GM13976 (cell line): Measurements from ENCODE around the gene AP2B1.
A peak's percentile ranks its signal among the peaks of the same experiment; 100 is the strongest.

Source experiments
- DNase-seq: peaks from one replicate; pipeline ENCODE4 v3.0.0; 2012; ENCODE audit warnings: low spot score
- in situ Hi-C: fragments of 300-500 bp; cut with MboI; formaldehyde crosslinking; loops from one replicate; pipeline ENCODE4 v1.12.0; 2022; ENCODE audit warnings: low sequenced_read_pairs, mixed read lengths, inconsistent platforms; ENCODE audit not compliant: unreplicated experiment
- TF ChIP-seq, protein P1 (sequence below): IDR thresholded peaks from 2 replicates; pipeline ENCODE4 v1.5.1; 2012; ENCODE audit warnings: borderline replicate concordance, mild to moderate bottlenecking; ENCODE audit not compliant: insufficient read depth; ENCODE audit errors: extremely low read depth, missing control alignments, control extremely low read depth

AP2B1 gene

DNA sequence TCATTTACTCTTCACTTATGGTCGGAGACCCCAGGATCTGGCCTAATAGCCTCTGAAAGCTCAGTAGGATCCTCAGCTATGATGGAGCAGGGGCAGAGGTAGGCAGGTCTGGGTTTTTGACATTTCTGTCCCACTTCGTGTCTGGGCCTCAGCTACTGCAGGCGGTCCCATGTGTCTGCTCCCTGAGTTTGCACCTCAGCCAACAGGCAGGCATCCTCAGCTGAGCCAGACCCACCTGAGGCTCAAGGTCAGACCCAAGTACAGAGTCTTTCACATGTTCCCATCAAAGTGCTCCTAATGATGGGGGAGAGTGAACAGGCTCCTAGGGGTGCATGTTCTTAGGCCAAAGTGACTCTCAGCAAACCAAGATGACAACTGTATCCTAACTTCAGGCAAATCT, 141.4 kb downstream of the AP2B1 start:
- DNase-seq: no peak
- in situ Hi-C loops: loop anchor here (25.0 kb wide), 2 partner anchors 416 to 566 kb away; no protein-coding TSS in a partner anchor
- TF ChIP-seq, protein P1, sequence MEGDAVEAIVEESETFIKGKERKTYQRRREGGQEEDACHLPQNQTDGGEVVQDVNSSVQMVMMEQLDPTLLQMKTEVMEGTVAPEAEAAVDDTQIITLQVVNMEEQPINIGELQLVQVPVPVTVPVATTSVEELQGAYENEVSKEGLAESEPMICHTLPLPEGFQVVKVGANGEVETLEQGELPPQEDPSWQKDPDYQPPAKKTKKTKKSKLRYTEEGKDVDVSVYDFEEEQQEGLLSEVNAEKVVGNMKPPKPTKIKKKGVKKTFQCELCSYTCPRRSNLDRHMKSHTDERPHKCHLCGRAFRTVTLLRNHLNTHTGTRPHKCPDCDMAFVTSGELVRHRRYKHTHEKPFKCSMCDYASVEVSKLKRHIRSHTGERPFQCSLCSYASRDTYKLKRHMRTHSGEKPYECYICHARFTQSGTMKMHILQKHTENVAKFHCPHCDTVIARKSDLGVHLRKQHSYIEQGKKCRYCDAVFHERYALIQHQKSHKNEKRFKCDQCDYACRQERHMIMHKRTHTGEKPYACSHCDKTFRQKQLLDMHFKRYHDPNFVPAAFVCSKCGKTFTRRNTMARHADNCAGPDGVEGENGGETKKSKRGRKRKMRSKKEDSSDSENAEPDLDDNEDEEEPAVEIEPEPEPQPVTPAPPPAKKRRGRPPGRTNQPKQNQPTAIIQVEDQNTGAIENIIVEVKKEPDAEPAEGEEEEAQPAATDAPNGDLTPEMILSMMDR: no peak

DNA sequence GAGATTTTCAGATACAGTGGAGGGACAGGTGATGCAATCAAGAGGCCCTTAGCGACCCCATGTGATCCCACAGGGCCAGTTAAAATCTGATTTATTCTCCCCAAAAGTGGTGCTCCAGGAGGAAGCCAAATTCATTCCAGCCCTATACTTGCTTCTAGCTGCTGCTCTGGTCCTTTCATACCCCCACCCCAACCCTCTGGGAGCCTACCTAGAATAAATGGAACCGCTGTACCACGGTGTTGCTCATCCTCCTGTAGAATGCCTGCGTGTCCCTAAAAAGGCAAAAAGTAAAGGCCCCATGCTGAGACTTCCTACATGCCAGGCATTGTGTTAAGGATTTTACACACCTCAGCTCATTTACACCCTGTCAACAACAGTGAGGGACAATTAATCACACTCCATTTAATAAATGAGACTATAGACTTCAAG, 142.3 kb downstream of the AP2B1 start:
- no peak for DNase-seq
- in situ Hi-C loops: loop anchor here (25.0 kb wide), 2 partner anchors 417 to 567 kb away; no protein-coding TSS in a partner anchor
- TF ChIP-seq, protein P1: no peak

DNA sequence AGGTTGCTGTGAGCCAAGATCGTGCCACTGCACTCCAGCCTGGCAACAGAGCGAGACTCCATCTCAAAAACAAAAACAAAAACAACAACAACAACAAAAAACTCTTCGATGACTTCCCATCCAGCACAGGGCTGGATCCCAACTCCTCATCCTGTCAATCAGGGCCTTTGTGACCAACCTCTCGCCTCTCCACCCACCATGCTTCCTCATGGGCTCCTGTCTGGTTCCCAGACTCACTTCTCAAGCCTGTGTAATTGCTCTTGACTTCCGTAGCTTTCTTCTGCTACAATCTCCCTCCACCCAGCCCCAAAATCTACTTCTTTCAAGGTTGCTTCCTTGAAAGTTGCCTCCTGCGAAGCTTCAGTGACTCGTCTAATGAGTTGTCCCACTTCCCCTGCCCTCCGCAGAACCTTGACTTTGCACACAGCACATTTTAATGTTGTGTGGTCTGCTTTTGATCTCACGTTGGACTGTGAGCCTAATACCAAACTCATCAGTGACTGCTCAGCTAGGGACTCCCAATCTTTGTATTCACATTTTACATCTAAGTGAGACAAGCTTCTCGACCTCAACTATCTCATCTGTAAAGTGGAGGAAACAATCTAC, 143.4 kb downstream of the AP2B1 start:
- no peak for DNase-seq
- TF ChIP-seq, protein P1: no peak
- in situ Hi-C loops: loop anchor here (25.0 kb wide), 2 partner anchors 418 to 568 kb away; no protein-coding TSS in a partner anchor

DNA sequence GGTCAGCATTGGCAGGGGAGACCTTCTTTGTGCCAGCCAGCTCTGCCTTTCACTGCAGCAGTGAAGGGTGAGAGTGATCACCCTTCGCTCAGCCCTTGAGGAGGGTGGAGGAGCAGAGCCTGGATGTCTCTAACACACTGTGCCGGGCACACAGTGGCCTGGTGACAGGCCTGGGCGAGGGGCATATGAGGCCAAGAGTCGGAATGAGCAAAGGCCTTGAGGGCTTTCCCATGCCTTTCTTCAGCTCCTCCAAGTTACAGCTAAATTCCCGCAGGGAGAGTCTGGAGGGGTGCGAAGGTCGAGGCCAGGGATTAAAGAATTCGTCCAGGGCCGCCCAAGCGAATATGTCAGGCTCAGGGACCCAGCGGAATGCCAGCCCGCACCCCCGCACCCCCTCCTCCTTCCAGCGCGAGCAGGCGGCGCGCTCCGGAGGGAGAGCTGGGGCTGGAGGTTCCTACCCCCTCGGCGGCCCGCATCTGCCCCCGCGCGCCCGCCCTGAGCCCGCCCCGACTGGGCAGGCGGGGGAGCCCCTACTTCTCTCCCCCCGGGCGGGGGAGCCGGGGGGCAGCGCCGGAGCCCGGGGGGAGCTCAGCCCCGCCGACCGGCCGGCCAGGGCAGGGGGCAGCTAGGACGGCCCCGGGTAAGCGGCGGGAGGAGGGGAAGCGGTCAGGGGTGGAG, 144.3 kb downstream of the AP2B1 start, which contains the start of gene RASL10B:
TSS of gene RASL10B (plus strand) at position 401 of the 678 bp plus-strand sequence. CDS start 3,546 bp downstream, outside the sequence.
- DNase-seq: peak; percentile 71
- in situ Hi-C loops: loop anchor here (25.0 kb wide), 2 partner anchors 419 to 569 kb away; no protein-coding TSS in a partner anchor
- TF ChIP-seq, protein P1: no peak

DNA sequence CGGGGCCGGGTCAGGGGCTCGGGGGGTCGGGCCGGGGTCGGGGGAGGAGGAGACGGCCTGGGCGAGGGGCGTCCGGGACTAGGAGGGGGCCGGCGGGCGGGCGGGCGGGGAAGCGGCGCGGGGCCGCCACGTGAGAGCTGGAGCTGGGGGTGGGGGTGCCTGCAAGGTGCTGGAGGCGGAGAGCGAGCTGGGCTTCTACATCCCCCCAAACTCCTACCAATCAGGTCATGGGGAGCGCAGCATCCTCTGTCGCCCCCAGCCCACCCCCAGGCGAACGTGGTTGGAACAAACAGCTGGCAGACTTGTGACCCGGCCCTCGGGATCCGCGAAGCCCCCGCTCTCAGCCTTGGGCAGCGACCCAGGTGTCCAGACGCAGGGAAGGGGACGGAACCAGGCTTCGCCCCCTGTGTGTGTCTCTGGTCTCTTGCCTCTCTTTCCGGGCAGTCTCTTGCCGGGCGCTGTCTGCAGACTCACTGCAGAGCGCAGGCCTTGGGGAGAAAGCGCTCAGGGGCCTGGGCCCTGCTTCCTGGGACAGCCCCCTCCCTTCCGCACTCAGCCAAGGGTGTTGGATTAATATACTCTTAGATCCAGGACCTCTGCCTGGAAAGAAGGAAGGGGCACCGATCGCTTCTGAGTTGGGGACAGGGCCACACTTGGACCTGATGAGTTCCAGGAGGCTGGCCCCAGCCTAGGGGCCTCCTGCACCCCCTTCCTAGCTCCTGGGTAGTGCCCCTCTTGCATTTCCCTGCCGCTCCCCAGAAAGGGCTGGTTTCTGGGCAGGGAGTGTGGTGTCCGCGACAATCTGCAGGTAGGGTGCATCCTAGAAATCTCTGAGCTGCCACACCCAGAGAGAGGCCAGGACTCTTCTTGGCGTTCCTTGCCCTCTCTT, 145.0 kb downstream of the AP2B1 start:
- in situ Hi-C loops: loop anchor here (25.0 kb wide), 2 partner anchors 420 to 570 kb away; no protein-coding TSS in a partner anchor
- TF ChIP-seq, protein P1: no peak
- DNase-seq: no peak

DNA sequence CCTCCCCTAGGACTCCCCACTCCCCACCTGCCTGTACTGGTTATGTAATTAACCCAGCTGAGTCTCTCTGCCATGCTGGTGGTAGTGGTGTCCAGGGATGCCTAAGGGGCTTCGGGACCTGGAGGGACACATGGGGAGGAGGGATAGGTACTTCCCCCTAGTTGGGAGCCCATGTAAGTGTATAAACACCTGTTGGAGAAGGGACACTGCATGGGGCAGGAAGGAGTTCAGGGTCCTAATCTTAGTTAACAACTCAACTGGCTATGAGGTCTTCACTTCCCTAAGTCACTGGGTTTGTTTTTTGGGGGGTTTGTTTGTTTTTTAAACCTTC, 145.6 kb downstream of the AP2B1 start:
- in situ Hi-C loops: loop anchor here (25.0 kb wide), 2 partner anchors 420 to 570 kb away; no protein-coding TSS in a partner anchor
- TF ChIP-seq, protein P1: no peak
- DNase-seq: no peak
